GM23338 (cell line): ENCODE results near the gene DIAPH3. TPM values are rescaled to one million over a fixed set of nuclear protein-coding genes. Genes with fewer than 3 reads are reported as not detected.

Experiments used
- ATAC-seq: fragments of 200-7000 bp; cut with Tn5 transposase; 3 replicates; pipeline ENCODE4 v1.9.1; 2020
- DNase-seq: peaks from one replicate; pipeline ENCODE4 v3.0.0-alpha.2; 2015; ENCODE audit warnings: low spot score
- H2AFZ ChIP-seq: fragments of 200-600 bp; sonication (generic); 2 replicates; pipeline ENCODE4 v1.8.0; 2016; ENCODE audit warnings: antibody characterized with exemption, mild to moderate bottlenecking, moderate library complexity
- H3F3A ChIP-seq: fragments of 200-600 bp; sonication (generic); replicated peaks from 2 replicates; pipeline ENCODE4 v1.8.0; 2017; ENCODE audit warnings: antibody characterized with exemption, mixed run types, low read depth
- H3K27ac ChIP-seq: fragments of 200-600 bp; sonication (generic); 2 replicates; pipeline ENCODE4 v1.6.1; 2016; ENCODE audit warnings: low read depth
- H3K27me3 ChIP-seq: fragments of 200-600 bp; sonication (generic); 2 replicates; pipeline ENCODE4 v1.8.0; 2016; ENCODE audit warnings: mild to moderate bottlenecking, mixed run types, moderate library complexity; ENCODE audit not compliant: insufficient read depth
- H3K36me3 ChIP-seq: fragments of 200-600 bp; sonication (generic); 2 replicates; pipeline ENCODE4 v1.8.0; 2016; ENCODE audit warnings: mild to moderate bottlenecking; ENCODE audit not compliant: insufficient read depth
- H3K4me1 ChIP-seq: fragments of 200-600 bp; sonication (generic); 2 replicates; pipeline ENCODE4 v1.8.0; 2016; ENCODE audit warnings: mild to moderate bottlenecking, moderate library complexity; ENCODE audit not compliant: insufficient read depth
- H3K4me2 ChIP-seq: fragments of 200-600 bp; sonication (generic); 2 replicates; pipeline ENCODE4 v1.7.1; 2017; ENCODE audit warnings: mixed run types
- H3K4me3 ChIP-seq: fragments of 200-600 bp; sonication (generic); 2 replicates; pipeline ENCODE4 v1.6.1; 2016; ENCODE audit warnings: mixed run types
- H3K79me2 ChIP-seq: fragments of 200-600 bp; sonication (generic); replicated peaks from 2 replicates; pipeline ENCODE4 v1.8.0; 2017; ENCODE audit warnings: mild to moderate bottlenecking; ENCODE audit not compliant: insufficient read depth
- H3K9me2 ChIP-seq: fragments of 200-600 bp; sonication (generic); 2 replicates; pipeline ENCODE4 v1.8.0; 2017; ENCODE audit not compliant: insufficient read depth
- H4K20me1 ChIP-seq: fragments of 200-600 bp; sonication (generic); replicated peaks from 2 replicates; pipeline ENCODE4 v1.8.0; 2017; ENCODE audit warnings: mild to moderate bottlenecking; ENCODE audit not compliant: insufficient read depth
- H3K27ac Mint-ChIP-seq: 2 replicates; pipeline ENCODE4 v1.8.0; 2020; ENCODE audit warnings: inconsistent platforms, mild to moderate bottlenecking, moderate library complexity, mixed read lengths
- H3K27me3 Mint-ChIP-seq: 3 replicates; pipeline ENCODE4 v1.8.0; 2022; ENCODE audit warnings: low read depth, mild to moderate bottlenecking, moderate library complexity, mixed read lengths, inconsistent platforms; ENCODE audit not compliant: insufficient read depth, poor library complexity
- H3K36me3 Mint-ChIP-seq: 3 replicates; pipeline ENCODE4 v1.8.0; 2021; ENCODE audit warnings: low read depth, mild to moderate bottlenecking, inconsistent platforms, moderate library complexity, mixed read lengths
- H3K4me1 Mint-ChIP-seq: 3 replicates; pipeline ENCODE4 v1.8.0; 2020; ENCODE audit warnings: mild to moderate bottlenecking, inconsistent platforms, mixed read lengths
- H3K4me3 Mint-ChIP-seq: 3 replicates; pipeline ENCODE4 v1.8.0; 2021; ENCODE audit warnings: moderate library complexity, mild to moderate bottlenecking, inconsistent platforms, mixed read lengths
- H3K9me3 Mint-ChIP-seq: 3 replicates; pipeline ENCODE4 v1.8.0; 2020; ENCODE audit warnings: moderate library complexity, mild to moderate bottlenecking, inconsistent platforms, mixed read lengths
- EZH2phosphoT487 ChIP-seq: fragments of 200-600 bp; sonication (generic); IDR thresholded peaks from one replicate; pipeline ENCODE4 v1.8.1; 2018; ENCODE audit warnings: antibody characterized with exemption; ENCODE audit not compliant: unreplicated experiment
- JUNB ChIP-seq: IDR thresholded peaks from one replicate; pipeline ENCODE4 v1.6.1; 2016; ENCODE audit warnings: antibody characterized with exemption; ENCODE audit not compliant: unreplicated experiment
- NANOG ChIP-seq: IDR thresholded peaks from 2 replicates; pipeline ENCODE4 v1.6.1; 2016; ENCODE audit warnings: antibody characterized with exemption, borderline replicate concordance
- ZNF114 ChIP-seq: fragments of 250-450 bp; sonication (Bioruptor Pico); IDR thresholded peaks from 2 replicates; pipeline ENCODE4 v1.5.0; 2020; ENCODE audit warnings: mild to moderate bottlenecking, moderate library complexity
- ZNF331 ChIP-seq: fragments of 250-450 bp; sonication (Bioruptor Pico); IDR thresholded peaks from 2 replicates; pipeline ENCODE4 v1.5.0; 2020; ENCODE audit warnings: low read depth, mild to moderate bottlenecking, moderate library complexity
- polyA plus RNA-seq: library from polyadenylated mRNA; unstranded; fragments of >200 nt; fragmentation: Nextera tagmentation; extraction: Ambion mirVana; gene quantifications from 2 replicates; pipeline ENCODE4 v1.2.1, GENCODE V29; 2016
- total RNA-seq: library from RNA; depleted of rRNA; stranded (reverse); fragments of >200 nt; shearing (Covaris generic); gene quantifications from 2 replicates; pipeline ENCODE4 v1.2.3, GENCODE V29; 2014
- TF ChIP-seq, protein P1 (sequence below), 2 experiments: fragments of 200-600 bp in 1 of 2; sonication (generic) in 1 of 2; conservative IDR thresholded peaks; 2 replicates each; pipeline versions ENCODE4 v1.5.1 to v1.6.1; 2016 to 2017; ENCODE audit warnings: antibody characterized with exemption in 2 of 2, low read depth in 2 of 2, mild to moderate bottlenecking in 2 of 2, moderate library complexity in 1 of 2
- TF ChIP-seq, protein P2 (sequence below): IDR thresholded peaks from one replicate; pipeline ENCODE4 v1.6.1; 2018; ENCODE audit warnings: antibody characterized with exemption; ENCODE audit not compliant: unreplicated experiment
- TF ChIP-seq, protein P3 (sequence below): fragments of 250-450 bp; sonication (Bioruptor Pico); IDR thresholded peaks from 2 replicates; pipeline ENCODE4 v1.5.0; 2020; ENCODE audit warnings: mild to moderate bottlenecking, moderate library complexity

The DIAPH3 gene
- total and polyA plus RNA-seq, 2 experiments from 2014 or later = 23.4 to 30.2 TPM

DNA sequence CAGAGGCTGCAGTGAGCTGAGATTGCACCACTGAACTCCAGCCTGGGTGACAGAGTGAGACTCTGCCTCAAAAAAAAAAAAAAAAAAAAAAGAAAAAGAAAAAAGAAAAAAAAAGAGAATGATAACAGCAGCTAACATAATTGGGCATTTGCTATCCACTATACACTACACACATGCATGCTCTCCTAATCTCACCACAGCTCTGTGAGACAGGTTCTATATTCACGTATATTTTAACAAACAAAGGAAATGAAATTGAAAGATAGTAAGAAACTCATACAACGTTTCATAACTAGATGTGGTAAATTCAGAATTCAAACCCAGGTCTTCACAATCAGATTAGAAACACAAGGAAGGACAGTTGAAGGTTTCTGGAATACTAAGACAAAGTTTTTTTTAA, 265.7 kb downstream of the DIAPH3 start (continued):
- TF ChIP-seq, protein P1, sequence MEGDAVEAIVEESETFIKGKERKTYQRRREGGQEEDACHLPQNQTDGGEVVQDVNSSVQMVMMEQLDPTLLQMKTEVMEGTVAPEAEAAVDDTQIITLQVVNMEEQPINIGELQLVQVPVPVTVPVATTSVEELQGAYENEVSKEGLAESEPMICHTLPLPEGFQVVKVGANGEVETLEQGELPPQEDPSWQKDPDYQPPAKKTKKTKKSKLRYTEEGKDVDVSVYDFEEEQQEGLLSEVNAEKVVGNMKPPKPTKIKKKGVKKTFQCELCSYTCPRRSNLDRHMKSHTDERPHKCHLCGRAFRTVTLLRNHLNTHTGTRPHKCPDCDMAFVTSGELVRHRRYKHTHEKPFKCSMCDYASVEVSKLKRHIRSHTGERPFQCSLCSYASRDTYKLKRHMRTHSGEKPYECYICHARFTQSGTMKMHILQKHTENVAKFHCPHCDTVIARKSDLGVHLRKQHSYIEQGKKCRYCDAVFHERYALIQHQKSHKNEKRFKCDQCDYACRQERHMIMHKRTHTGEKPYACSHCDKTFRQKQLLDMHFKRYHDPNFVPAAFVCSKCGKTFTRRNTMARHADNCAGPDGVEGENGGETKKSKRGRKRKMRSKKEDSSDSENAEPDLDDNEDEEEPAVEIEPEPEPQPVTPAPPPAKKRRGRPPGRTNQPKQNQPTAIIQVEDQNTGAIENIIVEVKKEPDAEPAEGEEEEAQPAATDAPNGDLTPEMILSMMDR (conservative IDR thresholded peaks at IDR 0.05; ENCODE audit: low read depth in 2 of 2) = no peak

DNA sequence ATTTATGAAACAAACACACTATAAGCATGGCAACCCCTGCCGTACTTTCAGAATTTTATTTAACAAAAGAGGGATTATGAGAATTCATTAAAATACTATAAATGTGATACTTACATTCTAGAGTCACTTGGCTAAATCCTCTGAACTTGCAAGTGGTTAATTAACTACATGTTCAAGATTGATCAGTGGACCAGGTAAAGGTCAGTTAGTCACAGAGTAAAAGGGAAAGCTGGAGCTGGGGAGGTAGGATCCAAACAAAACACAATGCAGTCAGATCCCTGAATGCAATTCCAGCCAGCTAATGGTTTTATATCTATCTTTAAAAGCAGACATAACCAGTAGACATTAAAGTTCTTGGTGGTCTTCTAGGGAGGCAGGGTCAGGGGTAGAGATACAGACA, 270.5 kb downstream of the DIAPH3 start:
- DNase-seq = no peak
- Mint-ChIP-seq H3K27me3 (no peaks in the 10 kb centered on the region), H3K9me3 (no peaks in the 10 kb centered on the region), H3K4me3 (no peak overlapping the region), H3K36me3 (no peaks in the 10 kb centered on the region), H3K4me1 (peaks cover 11% of the 10 kb centered on the region; the same call in 2 of the 3 replicates), H3K27ac (no peak overlapping the region)
- H4K20me1 ChIP-seq = no peaks in the 10 kb centered on the region
- H2AFZ ChIP-seq = no peak overlapping the region
- H3F3A ChIP-seq = no peaks in the 10 kb centered on the region
- ATAC-seq = no peak
- no peak for TF ChIP-seq EZH2phosphoT487
- H3K4me3 ChIP-seq = no peak overlapping the region
- H3K27ac ChIP-seq = no peak overlapping the region
- no peaks in the 10 kb centered on the region for H3K36me3 ChIP-seq
- H3K9me2 ChIP-seq = no peaks in the 10 kb centered on the region
- no peaks in the 10 kb centered on the region for H3K27me3 ChIP-seq
- no peaks in the 10 kb centered on the region; the same call in 1 of the 2 replicates for H3K4me1 ChIP-seq
- no peak overlapping the region for H3K4me2 ChIP-seq
- H3K79me2 ChIP-seq = no peaks in the 10 kb centered on the region

DNA sequence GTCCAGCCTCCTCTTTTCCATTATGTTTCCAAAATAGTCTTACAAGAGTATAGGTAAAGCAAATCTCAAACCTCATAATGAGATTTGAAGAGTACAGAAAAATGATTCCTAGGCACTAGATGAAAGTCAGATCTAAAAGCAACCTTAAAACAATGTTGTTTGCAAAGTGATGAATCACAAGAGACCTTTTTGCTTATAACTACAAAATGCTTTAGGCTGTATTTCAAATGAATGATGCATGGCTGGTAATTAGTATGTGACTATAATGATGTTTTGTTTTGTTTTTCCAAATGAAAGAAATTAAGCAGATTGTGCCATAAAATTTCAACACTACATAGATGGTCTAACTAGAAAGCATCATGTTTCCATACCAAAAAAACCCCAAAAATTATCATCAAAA, 272.7 kb downstream of the DIAPH3 start:
- H3K4me1 Mint-ChIP-seq = peaks cover 11% of the 10 kb centered on the region; the same call in 2 of the 3 replicates
- H3K79me2 ChIP-seq = no peaks in the 10 kb centered on the region
- H3K36me3 ChIP-seq = no peaks in the 10 kb centered on the region
- H2AFZ ChIP-seq = no peak overlapping the region
- no peak for TF ChIP-seq EZH2phosphoT487
- TF ChIP-seq, protein P2, sequence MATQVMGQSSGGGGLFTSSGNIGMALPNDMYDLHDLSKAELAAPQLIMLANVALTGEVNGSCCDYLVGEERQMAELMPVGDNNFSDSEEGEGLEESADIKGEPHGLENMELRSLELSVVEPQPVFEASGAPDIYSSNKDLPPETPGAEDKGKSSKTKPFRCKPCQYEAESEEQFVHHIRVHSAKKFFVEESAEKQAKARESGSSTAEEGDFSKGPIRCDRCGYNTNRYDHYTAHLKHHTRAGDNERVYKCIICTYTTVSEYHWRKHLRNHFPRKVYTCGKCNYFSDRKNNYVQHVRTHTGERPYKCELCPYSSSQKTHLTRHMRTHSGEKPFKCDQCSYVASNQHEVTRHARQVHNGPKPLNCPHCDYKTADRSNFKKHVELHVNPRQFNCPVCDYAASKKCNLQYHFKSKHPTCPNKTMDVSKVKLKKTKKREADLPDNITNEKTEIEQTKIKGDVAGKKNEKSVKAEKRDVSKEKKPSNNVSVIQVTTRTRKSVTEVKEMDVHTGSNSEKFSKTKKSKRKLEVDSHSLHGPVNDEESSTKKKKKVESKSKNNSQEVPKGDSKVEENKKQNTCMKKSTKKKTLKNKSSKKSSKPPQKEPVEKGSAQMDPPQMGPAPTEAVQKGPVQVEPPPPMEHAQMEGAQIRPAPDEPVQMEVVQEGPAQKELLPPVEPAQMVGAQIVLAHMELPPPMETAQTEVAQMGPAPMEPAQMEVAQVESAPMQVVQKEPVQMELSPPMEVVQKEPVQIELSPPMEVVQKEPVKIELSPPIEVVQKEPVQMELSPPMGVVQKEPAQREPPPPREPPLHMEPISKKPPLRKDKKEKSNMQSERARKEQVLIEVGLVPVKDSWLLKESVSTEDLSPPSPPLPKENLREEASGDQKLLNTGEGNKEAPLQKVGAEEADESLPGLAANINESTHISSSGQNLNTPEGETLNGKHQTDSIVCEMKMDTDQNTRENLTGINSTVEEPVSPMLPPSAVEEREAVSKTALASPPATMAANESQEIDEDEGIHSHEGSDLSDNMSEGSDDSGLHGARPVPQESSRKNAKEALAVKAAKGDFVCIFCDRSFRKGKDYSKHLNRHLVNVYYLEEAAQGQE = no peak
- no peak for TF ChIP-seq NANOG
- TF ChIP-seq ZNF331 (CRISPR knock-in tag) = no peak
- no peak for TF ChIP-seq JUNB
- no peak for TF ChIP-seq ZNF114 (CRISPR knock-in tag)
- TF ChIP-seq, protein P3, sequence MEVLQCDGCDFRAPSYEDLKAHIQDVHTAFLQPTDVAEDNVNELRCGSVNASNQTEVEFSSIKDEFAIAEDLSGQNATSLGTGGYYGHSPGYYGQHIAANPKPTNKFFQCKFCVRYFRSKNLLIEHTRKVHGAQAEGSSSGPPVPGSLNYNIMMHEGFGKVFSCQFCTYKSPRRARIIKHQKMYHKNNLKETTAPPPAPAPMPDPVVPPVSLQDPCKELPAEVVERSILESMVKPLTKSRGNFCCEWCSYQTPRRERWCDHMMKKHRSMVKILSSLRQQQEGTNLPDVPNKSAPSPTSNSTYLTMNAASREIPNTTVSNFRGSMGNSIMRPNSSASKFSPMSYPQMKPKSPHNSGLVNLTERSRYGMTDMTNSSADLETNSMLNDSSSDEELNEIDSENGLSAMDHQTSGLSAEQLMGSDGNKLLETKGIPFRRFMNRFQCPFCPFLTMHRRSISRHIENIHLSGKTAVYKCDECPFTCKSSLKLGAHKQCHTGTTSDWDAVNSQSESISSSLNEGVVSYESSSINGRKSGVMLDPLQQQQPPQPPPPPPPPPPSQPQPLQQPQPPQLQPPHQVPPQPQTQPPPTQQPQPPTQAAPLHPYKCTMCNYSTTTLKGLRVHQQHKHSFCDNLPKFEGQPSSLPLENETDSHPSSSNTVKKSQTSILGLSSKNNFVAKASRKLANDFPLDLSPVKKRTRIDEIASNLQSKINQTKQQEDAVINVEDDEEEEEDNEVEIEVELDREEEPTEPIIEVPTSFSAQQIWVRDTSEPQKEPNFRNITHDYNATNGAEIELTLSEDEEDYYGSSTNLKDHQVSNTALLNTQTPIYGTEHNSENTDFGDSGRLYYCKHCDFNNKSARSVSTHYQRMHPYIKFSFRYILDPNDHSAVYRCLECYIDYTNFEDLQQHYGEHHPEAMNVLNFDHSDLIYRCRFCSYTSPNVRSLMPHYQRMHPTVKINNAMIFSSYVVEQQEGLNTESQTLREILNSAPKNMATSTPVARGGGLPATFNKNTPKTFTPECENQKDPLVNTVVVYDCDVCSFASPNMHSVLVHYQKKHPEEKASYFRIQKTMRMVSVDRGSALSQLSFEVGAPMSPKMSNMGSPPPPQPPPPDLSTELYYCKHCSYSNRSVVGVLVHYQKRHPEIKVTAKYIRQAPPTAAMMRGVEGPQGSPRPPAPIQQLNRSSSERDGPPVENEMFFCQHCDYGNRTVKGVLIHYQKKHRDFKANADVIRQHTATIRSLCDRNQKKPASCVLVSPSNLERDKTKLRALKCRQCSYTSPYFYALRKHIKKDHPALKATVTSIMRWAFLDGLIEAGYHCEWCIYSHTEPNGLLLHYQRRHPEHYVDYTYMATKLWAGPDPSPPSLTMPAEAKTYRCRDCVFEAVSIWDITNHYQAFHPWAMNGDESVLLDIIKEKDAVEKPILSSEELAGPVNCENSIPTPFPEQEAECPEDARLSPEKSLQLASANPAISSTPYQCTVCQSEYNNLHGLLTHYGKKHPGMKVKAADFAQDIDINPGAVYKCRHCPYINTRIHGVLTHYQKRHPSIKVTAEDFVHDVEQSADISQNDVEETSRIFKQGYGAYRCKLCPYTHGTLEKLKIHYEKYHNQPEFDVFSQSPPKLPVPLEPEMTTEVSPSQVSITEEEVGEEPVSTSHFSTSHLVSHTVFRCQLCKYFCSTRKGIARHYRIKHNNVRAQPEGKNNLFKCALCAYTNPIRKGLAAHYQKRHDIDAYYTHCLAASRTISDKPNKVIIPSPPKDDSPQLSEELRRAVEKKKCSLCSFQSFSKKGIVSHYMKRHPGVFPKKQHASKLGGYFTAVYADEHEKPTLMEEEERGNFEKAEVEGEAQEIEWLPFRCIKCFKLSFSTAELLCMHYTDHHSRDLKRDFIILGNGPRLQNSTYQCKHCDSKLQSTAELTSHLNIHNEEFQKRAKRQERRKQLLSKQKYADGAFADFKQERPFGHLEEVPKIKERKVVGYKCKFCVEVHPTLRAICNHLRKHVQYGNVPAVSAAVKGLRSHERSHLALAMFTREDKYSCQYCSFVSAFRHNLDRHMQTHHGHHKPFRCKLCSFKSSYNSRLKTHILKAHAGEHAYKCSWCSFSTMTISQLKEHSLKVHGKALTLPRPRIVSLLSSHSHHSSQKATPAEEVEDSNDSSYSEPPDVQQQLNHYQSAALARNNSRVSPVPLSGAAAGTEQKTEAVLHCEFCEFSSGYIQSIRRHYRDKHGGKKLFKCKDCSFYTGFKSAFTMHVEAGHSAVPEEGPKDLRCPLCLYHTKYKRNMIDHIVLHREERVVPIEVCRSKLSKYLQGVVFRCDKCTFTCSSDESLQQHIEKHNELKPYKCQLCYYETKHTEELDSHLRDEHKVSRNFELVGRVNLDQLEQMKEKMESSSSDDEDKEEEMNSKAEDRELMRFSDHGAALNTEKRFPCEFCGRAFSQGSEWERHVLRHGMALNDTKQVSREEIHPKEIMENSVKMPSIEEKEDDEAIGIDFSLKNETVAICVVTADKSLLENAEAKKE = no peak
- H3K36me3 Mint-ChIP-seq = no peaks in the 10 kb centered on the region
- no peaks in the 10 kb centered on the region for H4K20me1 ChIP-seq
- H3K27ac Mint-ChIP-seq = no peak overlapping the region
- H3K27ac ChIP-seq = no peak overlapping the region
- no peaks in the 10 kb centered on the region for H3F3A ChIP-seq
- H3K4me3 ChIP-seq = no peak overlapping the region
- H3K9me3 Mint-ChIP-seq = no peaks in the 10 kb centered on the region
- no peaks in the 10 kb centered on the region for H3K9me2 ChIP-seq
- no peak overlapping the region for H3K4me2 ChIP-seq
- no peaks in the 10 kb centered on the region for H3K27me3 Mint-ChIP-seq
- H3K4me1 ChIP-seq = no peaks in the 10 kb centered on the region; the same call in 1 of the 2 replicates
- no peak overlapping the region for H3K4me3 Mint-ChIP-seq
- ATAC-seq = no peak
- no peak for DNase-seq
- H3K27me3 ChIP-seq = no peaks in the 10 kb centered on the region
